Nephron progenitor cell (in vitro differentiated cells): ENCODE results near the gene HOXD8.

Experiments
- DNase-seq: peaks from one replicate; pipeline ENCODE4 v3.0.0; 2021
- H3K27ac Mint-ChIP-seq: 2 replicates; pipeline ENCODE4 v1.8.0; 2021; ENCODE audit warnings: mild to moderate bottlenecking, moderate library complexity, mixed read lengths
- H3K27me3 Mint-ChIP-seq: 2 replicates; pipeline ENCODE4 v1.8.0; 2021; ENCODE audit warnings: mild to moderate bottlenecking, low read depth, mixed read lengths; ENCODE audit not compliant: poor library complexity
- H3K36me3 Mint-ChIP-seq: 2 replicates; pipeline ENCODE4 v1.8.0; 2021; ENCODE audit warnings: low read depth, mixed read lengths
- H3K4me1 Mint-ChIP-seq: 2 replicates; pipeline ENCODE4 v1.8.0; 2021; ENCODE audit warnings: mixed read lengths
- H3K4me3 Mint-ChIP-seq: 2 replicates; pipeline ENCODE4 v1.8.0; 2021; ENCODE audit warnings: mild to moderate bottlenecking, moderate library complexity, mixed read lengths
- H3K9me3 Mint-ChIP-seq: 2 replicates; pipeline ENCODE4 v1.8.0; 2021; ENCODE audit warnings: mild to moderate bottlenecking, moderate library complexity, mixed read lengths
- TF ChIP-seq, protein P1 (sequence below): fragments of 200-600 bp; sonication (generic); IDR thresholded peaks from 2 replicates; pipeline ENCODE4 v1.5.0; 2021; ENCODE audit warnings: antibody characterized with exemption

Gene HOXD8

DNA sequence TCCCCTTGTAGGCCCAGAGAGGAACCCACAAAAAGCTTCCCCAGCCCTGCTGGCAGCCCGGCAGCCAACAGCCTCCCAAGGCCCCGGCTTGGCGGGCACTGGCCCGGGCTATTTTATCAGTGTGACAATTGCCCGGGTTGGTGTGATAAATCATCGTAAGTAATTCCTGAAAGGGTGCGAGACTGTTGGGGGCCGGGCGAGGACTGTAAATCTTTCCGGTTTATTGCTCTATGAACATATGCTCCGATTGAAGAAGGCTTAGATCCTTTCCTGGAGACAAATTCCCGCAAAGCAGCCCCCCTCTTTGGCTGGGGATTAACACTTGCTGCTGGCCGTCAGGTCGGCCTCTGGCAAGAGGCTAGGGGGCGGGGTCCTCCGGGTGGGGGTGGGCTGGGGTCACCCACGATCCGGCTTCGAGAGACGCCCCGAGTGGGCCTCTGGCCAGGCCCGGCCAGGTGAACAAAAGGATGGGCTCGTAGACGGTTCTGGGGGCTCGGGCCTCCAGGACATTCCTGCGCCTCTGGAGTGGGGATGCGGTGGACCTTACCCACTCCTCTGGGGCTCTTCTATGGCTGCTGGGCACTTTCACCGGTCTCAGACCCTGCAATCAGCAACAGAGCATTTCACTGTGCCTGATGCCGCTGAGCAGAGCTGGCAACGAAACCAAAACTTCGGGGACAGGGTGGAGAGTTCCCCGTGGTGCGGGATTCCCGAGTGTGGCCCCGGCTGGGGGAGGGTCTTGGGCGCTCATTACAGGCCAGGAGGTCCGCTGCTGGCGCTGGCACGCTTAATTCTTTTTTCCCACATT, 29.6 kb downstream of the HOXD8 start:
- Mint-ChIP-seq H3K9me3 (no peaks in the 10 kb centered on the region), H3K27me3 (no peaks in the 10 kb centered on the region), H3K36me3 (peaks cover 21% of the 10 kb centered on the region), H3K27ac (peak overlapping the region; percentile 99), H3K4me3 (peak overlapping the region; percentile 86), H3K4me1 (peaks cover 91% of the 10 kb centered on the region)
- TF ChIP-seq, protein P1, sequence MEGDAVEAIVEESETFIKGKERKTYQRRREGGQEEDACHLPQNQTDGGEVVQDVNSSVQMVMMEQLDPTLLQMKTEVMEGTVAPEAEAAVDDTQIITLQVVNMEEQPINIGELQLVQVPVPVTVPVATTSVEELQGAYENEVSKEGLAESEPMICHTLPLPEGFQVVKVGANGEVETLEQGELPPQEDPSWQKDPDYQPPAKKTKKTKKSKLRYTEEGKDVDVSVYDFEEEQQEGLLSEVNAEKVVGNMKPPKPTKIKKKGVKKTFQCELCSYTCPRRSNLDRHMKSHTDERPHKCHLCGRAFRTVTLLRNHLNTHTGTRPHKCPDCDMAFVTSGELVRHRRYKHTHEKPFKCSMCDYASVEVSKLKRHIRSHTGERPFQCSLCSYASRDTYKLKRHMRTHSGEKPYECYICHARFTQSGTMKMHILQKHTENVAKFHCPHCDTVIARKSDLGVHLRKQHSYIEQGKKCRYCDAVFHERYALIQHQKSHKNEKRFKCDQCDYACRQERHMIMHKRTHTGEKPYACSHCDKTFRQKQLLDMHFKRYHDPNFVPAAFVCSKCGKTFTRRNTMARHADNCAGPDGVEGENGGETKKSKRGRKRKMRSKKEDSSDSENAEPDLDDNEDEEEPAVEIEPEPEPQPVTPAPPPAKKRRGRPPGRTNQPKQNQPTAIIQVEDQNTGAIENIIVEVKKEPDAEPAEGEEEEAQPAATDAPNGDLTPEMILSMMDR, result no peak
- peak; percentile 73 for DNase-seq

DNA sequence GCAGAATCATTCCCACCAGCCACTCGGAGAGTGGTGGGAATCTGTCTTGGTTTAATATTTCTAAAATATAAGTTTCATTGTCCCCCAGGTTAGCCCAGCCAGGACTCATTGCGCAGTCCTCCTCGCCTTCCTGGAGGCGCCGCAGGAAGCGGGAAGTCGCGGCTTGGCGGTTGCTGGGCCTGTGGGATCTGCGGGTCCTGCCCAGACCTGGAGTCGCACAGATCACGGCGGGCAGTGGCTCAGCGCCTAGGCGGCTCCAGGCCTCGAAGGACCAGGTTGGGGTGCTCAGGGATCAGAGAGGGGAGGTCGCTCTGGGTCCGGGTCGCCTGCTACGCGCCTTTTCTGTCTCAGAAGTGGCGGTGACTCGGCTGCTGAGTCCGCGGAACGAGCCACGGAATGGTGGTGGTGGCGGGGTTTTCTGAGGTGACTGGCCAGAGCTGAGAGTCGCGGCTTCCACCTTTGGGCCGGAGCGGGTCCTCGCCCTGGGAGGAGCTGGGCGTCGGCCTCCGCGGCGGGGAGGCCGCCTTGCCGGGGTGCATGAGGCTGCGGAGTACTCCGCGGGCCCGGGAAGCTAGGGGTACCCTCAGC, 30.3 kb downstream of the HOXD8 start:
- Mint-ChIP-seq H3K4me3 (peak overlapping the region; percentile 86), H3K9me3 (no peaks in the 10 kb centered on the region), H3K36me3 (peaks cover 14% of the 10 kb centered on the region), H3K27me3 (no peaks in the 10 kb centered on the region), H3K4me1 (peaks cover 91% of the 10 kb centered on the region), H3K27ac (peak overlapping the region; percentile 99)
- DNase-seq, result no peak
- TF ChIP-seq, protein P1, result no peak

DNA sequence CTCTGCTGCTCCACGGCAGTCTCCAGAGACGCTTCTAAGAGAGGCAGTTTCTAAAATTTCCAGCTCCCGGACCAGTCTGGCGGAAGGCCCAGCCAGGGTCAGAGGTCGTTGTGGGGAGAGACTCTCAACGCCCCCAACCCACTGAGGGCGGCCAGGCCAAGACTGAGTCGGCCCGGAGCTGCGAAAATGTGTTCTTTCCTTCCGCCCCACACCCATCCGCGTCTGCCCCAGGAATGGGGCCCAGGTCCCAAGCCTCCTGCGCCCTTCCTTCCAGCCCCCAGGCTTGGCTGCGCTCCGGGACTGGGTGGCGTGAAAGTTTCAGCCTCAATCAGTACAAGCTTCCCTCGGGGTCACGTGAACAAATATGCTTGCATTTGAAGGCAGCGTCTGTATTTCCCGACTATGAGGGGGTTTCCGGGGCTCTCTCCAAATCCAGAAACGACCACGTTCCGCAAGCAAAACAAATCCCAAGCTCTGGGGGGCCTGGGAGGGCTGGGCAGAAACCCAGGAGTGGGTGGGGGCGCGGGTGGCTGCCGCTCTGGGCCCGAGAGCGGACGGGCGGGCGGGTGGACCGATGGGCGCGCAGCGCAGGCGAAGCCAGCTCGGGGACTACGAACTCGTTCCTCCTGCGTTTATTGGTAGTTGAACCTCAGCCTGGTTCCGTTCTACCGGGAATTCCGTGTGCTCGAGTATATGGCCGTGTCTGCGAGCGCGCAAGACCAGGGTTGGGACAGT, 30.9 kb downstream of the HOXD8 start:
- peak; percentile 61 for DNase-seq
- TF ChIP-seq, protein P1, result no peak
- Mint-ChIP-seq H3K9me3 (no peaks in the 10 kb centered on the region), H3K27me3 (no peaks in the 10 kb centered on the region), H3K36me3 (peaks cover 8% of the 10 kb centered on the region), H3K4me1 (peaks cover 91% of the 10 kb centered on the region), H3K27ac (peak overlapping the region; percentile 99), H3K4me3 (peak overlapping the region; percentile 86)

DNA sequence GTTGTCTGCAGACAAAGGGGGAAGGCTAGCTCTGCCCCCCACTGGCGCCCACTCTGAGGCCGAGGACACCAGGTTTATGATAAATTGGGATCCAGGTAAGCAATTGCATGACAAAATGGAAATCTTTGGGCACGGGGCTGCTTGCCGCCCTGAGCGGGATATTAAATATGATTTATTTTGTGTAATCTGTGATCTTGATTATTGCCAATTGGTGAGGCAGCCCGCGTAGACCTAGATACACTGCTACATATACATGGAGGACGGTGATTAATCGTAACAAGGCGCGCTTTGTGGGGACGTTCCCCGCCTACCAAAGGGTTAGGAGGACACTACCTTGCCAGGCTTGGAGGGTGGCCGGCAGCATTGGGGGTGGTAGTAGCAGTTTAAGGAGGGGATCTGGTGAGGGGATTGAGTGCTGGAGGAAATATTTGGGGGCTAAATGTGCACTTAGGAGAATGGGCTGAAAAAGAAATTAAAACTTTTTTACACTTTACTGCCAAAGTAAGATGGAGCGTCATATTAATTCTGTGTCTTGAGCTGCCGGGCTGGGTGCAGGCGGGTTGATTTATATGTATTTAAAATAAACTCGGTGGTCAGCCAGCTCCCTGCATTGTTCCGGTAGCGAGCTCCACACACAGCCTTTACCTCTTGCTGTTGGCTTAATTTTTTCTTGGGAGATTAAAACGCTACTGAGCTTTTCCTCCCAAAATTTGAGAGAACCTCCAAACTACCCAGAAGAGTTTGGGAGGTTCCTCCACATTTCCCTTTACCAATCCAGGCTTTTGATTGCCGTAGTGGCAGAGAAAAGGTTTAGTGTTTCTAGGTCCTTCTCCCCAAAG, 31.7 kb downstream of the HOXD8 start:
- Mint-ChIP-seq H3K9me3 (no peaks in the 10 kb centered on the region), H3K27ac (peak overlapping the region; percentile 94), H3K4me1 (peaks cover 91% of the 10 kb centered on the region), H3K36me3 (peaks cover 5% of the 10 kb centered on the region), H3K27me3 (no peaks in the 10 kb centered on the region), H3K4me3 (peak overlapping the region; percentile 86)
- no peak for DNase-seq
- TF ChIP-seq, protein P1, result no peak

DNA sequence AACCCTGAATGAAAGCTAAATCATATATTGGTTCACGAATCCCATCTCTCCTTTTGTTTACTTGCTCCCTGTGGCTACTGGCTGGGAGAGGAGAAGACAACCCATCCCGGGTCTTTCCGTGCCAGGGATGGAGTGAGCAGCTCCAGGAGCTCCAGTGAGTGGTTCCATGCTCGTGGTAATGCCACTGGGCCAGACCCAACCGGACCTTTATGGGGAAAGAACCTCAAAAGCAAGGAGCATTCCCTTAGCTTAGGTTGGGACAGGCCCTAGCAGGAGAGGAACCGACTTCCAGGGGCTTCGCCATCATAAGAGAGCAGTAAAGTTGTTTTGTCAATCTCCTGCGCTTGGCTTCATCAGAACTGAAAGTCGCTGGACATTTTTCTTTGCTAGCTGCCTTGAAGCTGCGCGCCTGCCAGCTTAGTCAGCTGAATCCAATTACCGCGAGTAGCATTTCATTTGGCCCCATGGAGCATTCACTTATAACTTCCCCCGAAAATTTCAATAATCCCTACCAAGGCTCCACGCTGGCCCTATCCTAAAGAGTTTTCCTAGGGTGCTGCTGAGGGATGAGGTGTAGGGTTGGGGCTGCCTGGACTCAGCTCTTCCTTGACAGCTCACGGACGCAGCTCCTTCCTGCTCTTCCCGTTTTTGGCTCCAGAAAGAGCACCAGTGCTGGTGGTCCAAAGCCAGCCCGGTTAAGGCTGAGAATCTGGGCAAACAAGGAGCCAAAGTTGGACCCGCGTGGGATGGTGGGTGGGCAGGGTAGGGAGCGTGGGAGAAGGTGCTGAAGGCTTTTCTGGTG, 32.5 kb downstream of the HOXD8 start:
- peak overlapping the region; percentile 94 for H3K27ac Mint-ChIP-seq

More for the DNA sequence above, 32.5 kb downstream of the HOXD8 start:
- H3K4me3 Mint-ChIP-seq, result peak overlapping the region; percentile 86
- peaks cover 92% of the 10 kb centered on the region for H3K4me1 Mint-ChIP-seq
- H3K9me3 Mint-ChIP-seq, result no peaks in the 10 kb centered on the region
- no peak for DNase-seq
- peaks cover 13% of the 10 kb centered on the region for H3K36me3 Mint-ChIP-seq
- TF ChIP-seq, protein P1, result no peak
- H3K27me3 Mint-ChIP-seq, result peaks cover 3% of the 10 kb centered on the region
